GM19193 (cell line): ENCODE data around the gene CAMKK1.

ENCODE experiments used
- POLR2A ChIP-seq: IDR thresholded peaks from 4 replicates; pipeline ENCODE4 v1.6.1; 2011; ENCODE audit not compliant: insufficient read depth, insufficient read length; ENCODE audit errors: extremely low read depth

CAMKK1 gene

DNA sequence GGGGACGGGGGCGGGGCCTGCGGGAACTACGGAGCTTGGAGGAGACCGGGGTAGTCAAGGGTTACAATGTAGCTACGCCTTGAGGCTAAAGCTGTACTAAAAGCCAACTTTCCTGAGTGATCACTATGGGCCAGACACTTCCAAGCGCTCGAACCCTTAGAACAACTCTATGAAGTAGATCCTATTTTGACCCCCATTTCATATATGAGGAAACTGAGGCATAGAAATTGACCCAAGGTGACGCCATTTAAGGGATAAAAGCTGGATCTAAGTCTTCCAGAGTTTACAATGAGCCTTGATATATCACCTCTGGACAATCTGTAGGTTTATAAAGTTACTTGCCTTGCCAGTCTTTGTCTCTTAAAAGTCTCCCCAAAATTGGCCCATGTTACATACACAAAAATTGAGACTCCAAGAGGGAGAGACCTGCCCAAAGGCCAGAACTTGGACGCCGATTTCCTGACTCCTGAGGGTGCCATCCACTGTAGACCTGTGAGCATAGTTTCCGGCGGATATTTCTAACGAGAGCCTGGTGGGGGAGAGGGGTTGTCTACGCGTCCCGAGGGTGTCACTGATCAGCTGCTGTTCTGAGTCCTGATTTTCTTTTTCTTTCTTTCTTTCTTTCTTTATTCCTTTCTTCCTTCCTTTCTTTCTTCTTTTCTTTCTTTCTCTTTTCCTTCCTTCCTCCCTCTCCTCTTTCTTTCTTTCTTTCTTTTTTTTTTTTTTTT lies 46.3 kb downstream of the CAMKK1 start:
- TF ChIP-seq POLR2A: no peak

DNA sequence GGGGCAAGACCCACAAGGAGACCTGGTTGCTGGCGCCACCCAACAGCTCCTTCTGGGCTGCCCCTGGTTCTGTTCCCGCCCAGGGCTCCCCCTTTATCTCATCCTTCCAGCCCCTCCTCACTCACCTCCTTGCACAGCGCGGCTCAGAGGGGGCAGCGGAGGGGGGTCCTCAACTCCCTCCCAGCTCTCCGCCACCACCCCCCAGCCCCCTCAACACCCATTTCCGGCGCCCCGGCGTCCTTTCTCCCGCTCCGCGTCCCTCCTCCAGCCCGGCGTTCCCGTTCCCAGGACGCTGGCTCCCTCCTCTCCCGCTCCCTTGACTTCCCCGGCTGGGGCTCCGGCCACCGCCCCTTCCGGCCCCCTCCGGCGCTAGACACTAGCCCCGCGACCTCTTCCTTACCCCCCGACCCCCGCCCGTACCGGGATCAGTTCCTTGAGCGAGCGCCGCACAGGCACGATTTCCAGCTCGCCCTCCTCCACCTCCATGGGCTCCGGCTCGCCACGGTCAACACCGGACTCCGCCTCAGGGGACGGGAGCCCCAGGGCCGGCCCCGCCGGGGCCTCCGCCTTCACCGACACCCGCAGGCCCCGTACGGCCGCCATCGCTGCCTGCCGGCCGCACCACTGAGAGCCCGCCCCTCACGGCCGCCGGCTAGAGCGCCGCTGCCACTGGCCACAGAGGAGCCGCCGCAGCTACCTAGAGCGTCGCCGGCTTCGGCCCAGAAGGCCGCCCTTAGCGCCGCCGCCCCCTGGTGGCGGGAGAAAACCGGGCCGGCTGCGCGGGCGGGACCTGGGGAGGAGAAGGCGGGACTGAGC lies 47.0 kb downstream of the CAMKK1 start, which contains the start of gene NCBP3:
TSS of gene NCBP3 (minus strand) at position 626 of the 816 bp plus-strand sequence. CDS start at position 603, 23 bp downstream.
- peak; percentile 96 for TF ChIP-seq POLR2A

DNA sequence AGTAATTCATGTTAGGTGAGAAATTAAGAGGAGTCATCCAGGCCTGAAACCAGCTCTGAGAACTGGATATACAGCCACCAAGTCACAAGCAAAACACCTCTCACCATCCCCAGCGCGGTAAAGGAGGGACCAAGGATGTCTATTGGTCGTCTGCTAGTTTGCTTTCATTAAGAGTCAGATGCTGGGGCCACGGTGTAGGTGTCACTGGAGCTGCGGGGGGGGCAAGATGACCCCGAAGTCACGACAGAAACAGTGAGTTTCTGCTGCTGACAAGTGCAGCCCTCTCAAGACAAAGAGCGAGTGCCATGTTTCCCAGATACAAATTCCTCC lies 47.6 kb downstream of the CAMKK1 start:
- TF ChIP-seq POLR2A: no peak

DNA sequence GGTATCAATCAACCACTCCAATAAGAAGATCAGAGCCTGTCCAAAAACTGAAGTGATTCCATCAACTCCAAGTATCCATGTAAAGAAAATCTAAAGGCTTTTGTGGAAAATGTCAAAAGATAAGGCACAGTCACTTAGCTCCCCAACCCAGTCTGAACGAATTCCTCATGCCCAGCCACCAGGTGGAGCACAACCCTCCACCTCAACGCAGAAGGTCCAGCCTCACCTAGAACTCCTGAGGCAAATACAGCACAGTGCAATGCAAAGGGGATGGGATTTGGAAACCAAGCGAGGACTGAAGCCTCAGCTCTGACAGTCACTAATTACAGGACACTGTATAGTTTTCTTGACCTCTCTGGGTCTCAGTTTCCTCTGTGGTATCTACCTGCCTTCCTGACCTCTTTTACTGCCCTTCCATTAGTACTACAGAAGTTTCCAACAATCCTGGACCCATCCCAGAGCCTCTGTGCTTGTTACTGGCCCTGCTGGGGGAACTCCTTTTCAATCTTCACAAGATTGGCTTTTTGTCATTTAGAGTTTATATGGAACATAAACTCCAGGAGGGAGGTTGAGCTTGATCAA lies 48.8 kb downstream of the CAMKK1 start:
- no peak for TF ChIP-seq POLR2A

DNA sequence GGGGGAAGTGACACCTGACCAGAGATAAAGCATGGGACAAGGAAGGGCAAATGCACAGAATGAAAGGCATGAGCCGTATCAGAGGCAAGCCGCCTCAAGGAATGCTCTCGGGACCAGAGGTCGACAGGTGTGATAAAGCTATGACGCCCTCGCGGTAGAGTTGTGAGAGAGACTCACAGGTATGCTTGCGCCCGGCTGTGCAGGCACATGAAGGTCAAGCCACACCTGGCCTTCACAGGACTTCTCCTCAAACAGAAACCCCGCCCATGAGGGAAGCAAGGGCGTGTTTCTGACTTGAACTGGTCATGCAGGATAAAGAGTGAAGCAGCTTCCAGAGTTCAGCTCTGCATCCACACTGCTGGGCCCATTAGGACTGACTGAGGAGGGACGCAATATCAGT lies 54.6 kb downstream of the CAMKK1 start:
- no peak for TF ChIP-seq POLR2A

DNA sequence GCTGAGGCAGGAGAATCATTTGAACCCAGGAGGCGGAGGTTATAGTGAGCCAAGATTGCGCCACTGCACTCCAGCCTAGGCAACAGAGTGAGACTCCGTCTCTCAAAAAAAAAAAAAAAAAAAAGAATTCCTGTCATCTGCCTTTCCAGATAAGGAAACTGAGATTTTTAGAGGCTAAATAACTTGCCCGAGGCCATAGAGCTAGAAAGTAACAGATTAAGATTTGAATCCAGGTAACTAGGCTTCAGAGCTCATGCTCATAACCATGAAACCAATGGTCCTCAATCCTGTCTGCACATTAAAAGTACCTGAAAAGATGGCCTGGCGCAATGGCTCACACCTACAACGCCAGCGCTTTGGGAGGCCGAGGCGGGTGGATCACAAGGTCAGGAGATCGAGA lies 56.3 kb downstream of the CAMKK1 start:
- no peak for TF ChIP-seq POLR2A

DNA sequence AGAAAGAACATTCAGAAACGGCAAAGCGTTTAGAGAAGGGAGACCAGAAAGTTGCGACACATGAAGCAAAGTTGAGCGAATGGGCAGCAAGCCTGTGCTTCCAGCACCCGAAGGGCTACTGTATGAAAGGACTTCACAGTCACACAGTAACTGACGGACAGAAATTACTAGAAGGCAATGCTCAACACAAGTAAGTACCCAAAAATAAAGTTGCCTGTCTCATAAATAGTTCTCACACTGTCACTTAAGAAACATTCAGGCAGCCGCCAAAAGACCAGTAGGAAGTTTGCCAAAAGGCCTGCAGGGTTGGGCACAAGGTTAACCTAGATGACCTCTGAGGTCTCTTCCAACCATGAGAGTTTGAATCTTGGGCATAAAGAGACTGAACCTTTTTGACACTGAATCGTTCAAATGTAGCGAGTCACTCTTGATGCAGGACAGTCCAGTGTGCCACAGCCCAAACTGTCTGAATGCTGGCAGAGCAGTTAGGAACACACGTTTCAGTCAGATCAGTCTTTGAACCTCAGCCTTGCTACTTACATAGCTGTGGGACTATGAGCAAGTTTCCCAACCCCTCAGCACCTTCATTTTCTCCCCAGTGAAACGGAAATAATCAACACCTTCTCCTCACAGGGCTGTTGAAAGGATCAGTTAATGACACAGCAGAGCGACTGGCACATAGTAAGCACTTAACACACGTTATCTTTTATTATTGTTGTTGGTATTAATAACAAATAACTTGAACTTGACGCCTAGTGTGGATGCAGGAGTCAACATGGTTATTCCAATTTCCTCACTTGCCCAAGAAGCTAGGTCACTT lies 57.2 kb downstream of the CAMKK1 start:
- TF ChIP-seq POLR2A: no peak

DNA sequence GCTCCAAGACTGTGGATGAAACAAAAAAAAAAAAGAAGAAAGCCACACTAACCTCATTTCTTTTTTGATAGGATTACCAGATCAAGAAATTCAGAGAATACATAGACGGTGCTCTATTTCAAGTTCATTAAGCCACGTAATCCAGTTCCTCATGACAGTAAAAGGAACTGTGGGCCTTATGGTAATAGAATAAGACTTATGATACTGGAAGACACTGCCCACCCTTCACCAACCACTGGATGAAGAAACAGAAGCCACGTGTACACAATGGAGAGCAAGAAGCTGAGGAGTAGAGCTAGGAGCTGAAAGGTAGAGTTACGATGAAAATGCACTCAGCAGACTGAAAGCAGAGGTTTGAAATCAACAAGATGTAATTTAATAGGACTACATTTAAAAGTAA lies 58.0 kb downstream of the CAMKK1 start:
- no peak for TF ChIP-seq POLR2A

DNA sequence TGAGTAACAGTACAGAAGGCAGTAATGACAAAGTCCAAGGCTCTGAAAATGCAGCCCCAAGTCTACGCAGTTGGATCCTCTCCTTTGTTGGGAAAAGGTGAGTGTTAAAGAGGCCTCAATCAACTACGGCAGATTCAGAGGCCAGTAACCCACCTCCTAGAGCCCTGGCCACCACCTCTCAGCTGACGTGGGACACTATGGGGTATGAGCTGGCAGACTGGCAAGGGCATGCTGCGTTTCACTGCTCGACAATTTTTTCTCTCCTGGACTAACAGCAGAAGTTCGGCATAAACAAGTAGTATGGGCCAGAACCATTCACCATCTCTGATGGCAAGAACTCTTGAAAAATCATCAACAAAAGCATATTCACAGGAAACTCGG lies 64.0 kb downstream of the CAMKK1 start:
- no peak for TF ChIP-seq POLR2A

DNA sequence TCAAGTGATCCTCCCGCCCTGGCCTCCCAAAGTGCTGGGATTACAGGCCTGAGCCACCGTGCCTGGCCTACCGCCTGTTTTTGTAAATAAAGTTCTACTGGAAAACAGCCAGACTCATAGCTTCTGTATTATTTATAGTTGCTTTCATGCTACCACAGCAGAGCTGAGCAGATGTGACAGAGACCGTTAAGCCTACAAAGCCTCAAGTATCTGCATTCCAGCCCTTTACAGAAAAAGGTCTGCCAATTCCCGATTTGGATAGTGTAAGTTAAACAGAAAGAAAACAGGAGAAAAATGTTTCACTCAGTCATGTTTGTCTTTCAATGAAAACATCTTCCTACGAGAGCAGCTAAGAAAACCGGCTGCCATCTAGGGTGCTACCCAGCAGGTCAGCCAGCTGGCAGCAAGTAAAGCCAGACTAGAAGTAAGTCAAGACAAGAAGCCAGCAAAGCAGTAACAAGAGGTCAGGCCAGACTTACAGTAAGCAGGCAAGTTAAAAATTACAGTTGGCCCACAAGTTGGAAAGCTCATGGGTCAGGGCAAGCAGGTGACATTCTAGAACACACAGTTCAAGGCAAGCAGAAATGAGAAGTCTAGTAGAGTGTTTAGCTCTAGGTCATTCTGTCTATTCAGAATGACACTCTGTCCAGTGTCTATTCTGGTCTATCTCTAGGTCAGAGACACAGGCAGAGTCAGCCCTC lies 64.6 kb downstream of the CAMKK1 start:
- no peak for TF ChIP-seq POLR2A

DNA sequence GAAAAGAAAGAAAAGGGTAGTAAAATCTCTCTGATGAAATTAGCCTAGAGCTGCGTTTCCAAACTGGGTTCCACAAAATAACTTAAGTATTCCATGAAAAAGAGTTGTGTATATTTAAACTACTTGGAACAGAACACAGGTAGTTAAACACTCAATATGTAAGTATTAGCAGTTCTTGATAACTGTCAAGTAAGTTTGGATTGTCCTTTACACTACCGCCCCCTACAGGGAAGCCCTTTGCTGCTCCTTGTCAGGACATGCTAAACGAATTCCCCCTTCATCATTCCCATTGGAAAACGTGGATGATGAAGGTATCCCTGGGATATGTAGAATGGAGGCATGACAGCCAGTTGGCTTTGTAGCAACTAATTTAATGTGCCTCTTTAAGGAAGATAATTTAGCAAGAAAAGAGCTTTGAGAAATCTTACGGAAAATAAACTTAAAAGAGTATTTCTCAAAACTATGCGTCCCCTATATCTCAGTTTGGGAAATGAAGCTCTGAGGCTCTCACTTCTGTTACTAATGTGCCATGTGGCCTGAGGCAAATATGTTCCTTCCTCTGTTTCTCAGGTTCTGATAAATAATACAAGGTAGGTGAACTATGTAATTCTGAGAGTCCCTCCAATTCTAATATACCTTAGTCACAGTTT lies 65.6 kb downstream of the CAMKK1 start:
- no peak for TF ChIP-seq POLR2A

DNA sequence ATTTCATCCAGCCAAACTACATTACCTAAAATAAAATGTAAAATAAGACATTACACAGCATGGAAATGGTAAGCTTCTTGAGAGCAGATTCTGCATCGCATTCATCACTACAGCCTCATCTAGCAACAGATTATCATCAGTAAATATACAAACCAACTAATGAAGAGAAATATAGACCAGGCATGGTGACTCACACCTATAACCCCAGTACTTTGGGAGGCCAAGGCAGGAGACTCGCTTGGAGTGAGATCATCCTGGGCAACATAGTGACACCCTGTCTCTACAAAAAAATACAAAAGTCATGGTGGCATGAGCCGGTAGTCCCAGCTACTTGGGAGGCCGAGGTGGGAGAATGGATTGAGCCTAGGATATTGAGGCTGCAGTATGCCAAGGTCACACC lies 66.7 kb downstream of the CAMKK1 start:
- TF ChIP-seq POLR2A: no peak

DNA sequence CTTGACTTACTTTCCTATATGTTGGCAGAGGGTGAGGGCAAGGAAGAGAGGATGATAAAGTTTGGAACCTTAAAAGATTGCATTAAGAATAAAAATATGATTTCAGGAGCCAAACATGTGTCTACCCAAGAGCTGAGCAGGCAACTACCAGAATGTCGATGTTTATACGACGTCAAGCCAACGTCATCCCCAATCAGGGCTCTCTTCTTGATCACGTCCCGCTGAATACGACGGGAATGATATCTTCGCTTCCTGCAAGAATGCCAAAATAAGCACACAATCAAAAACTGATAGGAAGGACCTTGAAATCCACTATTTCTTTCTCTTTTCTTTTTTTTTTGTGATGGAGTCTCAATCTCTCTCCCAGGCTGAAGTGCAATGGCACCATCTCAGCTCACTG lies 71.8 kb downstream of the CAMKK1 start:
- TF ChIP-seq POLR2A: no peak

DNA sequence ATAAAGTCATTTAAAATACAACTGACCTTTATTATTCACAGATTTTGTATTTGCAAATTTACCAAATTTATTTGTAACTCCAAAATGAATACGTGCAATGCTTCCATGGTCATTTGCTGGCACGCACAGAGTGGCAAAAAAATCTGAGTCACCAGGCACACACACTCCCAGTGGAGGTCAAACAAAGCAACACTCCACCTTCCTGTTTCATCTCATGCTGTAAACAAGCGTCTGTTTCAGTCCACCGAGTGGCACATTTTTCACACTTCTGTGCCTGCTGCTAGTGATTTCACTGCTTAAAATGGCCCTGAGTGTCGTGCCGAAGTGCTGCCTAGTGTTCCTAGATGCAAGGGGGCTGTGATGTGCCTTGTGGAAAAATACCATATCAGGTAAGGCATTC lies 74.1 kb downstream of the CAMKK1 start:
- TF ChIP-seq POLR2A: no peak
